ENCODE data around the gene ATF7IP. TPM values are rescaled to one million over a fixed set of nuclear protein-coding genes. Genes with fewer than 3 reads are reported as not detected.

The ATF7IP gene
- total RNA-seq: 10.1 and 19.1 TPM in 2 replicates

GRCh38 chr12:14365294-14366208, at the start of gene ATF7IP:
TSS of gene ATF7IP (plus strand) at chr12:14365682. CDS start at chr12:14423916, 58,234 bp downstream.

Other genes starting within 250 kb of the ATF7IP start
- gene PLBD1, start 202.2 kb downstream of the ATF7IP start, total RNA-seq: 5.2 and 7.4 TPM in 2 replicates